Fibroblast of lung (primary cell): Measurements from ENCODE around the gene DNAJC7. TPM values are rescaled to one million over a fixed set of nuclear protein-coding genes. Genes with fewer than 3 reads are reported as not detected.
A peak's percentile ranks its signal among the peaks of the same experiment; 100 is the strongest.

Experiments
- DNase-seq, 2 donors: peaks; one replicate each; pipeline versions ENCODE4 v3.0.0 to v3.0.0-alpha.2; 2010; ENCODE audit warnings: low read depth in 2 of 2
- H2AFZ ChIP-seq: 2 replicates; pipeline ENCODE4 v1.5.1; 2012; ENCODE audit warnings: low read length, control low read depth, inconsistent platforms
- H3K27ac ChIP-seq: 2 replicates; pipeline ENCODE4 v1.5.1; 2011; ENCODE audit warnings: low read length, control low read depth; ENCODE audit not compliant: insufficient read depth
- H3K27me3 ChIP-seq: 2 replicates; pipeline ENCODE4 v1.5.1; 2011; ENCODE audit warnings: mild to moderate bottlenecking, low read length; ENCODE audit not compliant: control insufficient read depth, insufficient read depth
- H3K36me3 ChIP-seq: 2 replicates; pipeline ENCODE4 v1.5.1; 2011; ENCODE audit warnings: low read length; ENCODE audit not compliant: control insufficient read depth, insufficient read depth
- H3K4me1 ChIP-seq: 2 replicates; pipeline ENCODE4 v1.5.1; 2011; ENCODE audit warnings: low read length; ENCODE audit not compliant: control insufficient read depth, insufficient read depth; ENCODE audit errors: extremely low read depth
- H3K4me2 ChIP-seq: 2 replicates; pipeline ENCODE4 v1.5.1; 2011; ENCODE audit warnings: low read length, control low read depth; ENCODE audit not compliant: insufficient read depth; ENCODE audit errors: extremely low read depth
- H3K4me3 ChIP-seq, 4 experiments: fragments of 200-600 bp in 1 of 4; sonication (generic) in 1 of 4; replicated peaks in 1 of 4; 2 replicates each; pipeline ENCODE4 v1.5.1; 2011 to 2016; ENCODE audit warnings: low read length in 4 of 4, low read depth in 3 of 4, mild to moderate bottlenecking in 3 of 4, control low read depth in 2 of 4, inconsistent platforms in 1 of 4, mixed read lengths in 1 of 4; ENCODE audit not compliant: insufficient read depth in 1 of 4; ENCODE audit errors: control extremely low read depth in 1 of 4
- H3K79me2 ChIP-seq: 2 replicates; pipeline ENCODE4 v1.5.1; 2012; ENCODE audit warnings: mild to moderate bottlenecking, low read length, inconsistent platforms; ENCODE audit not compliant: control insufficient read depth, insufficient read depth
- H3K9ac ChIP-seq: 2 replicates; pipeline ENCODE4 v1.5.1; 2011; ENCODE audit warnings: mild to moderate bottlenecking, low read length, control low read depth; ENCODE audit not compliant: insufficient read depth
- H3K9me3 ChIP-seq: 2 replicates; pipeline ENCODE4 v1.5.1; 2012; ENCODE audit warnings: low read depth, low read length; ENCODE audit not compliant: control insufficient read depth, insufficient read depth
- H4K20me1 ChIP-seq: 2 replicates; pipeline ENCODE4 v1.5.1; 2011; ENCODE audit warnings: low read length; ENCODE audit not compliant: control insufficient read depth, insufficient read depth; ENCODE audit errors: extremely low read depth
- CTCF ChIP-seq, 2 donors: IDR thresholded peaks in 1 of 2; conservative IDR thresholded peaks in 1 of 2; 1 replicate in 1 of 2; 2 replicates in 1 of 2; pipeline ENCODE4 v1.5.1; 2011 to 2012; ENCODE audit warnings: low read length in 2 of 2, control low read depth in 1 of 2, inconsistent platforms in 1 of 2, low read depth in 1 of 2, mild to moderate bottlenecking in 1 of 2
- EZH2 ChIP-seq: IDR thresholded peaks from 2 replicates; pipeline ENCODE4 v1.5.1; 2012; ENCODE audit warnings: low read length, control low read depth, mild to moderate bottlenecking; ENCODE audit errors: missing control alignments
- polyA plus RNA-seq, 2 donors: library from polyadenylated mRNA; depleted of rRNA in 1 of 2; stranded (reverse) in 1 of 2; unstranded in 1 of 2; fragments of >200 nt; gene quantifications; 2 replicates each; pipeline ENCODE4 v1.2.1, GENCODE V29; 2011 to 2012; ENCODE audit warnings: missing spikeins in 1 of 2
- total RNA-seq: library from RNA; depleted of rRNA; stranded (reverse); fragments of >200 nt; gene quantifications from 2 replicates; pipeline ENCODE4 v1.2.1, GENCODE V29; 2014

The DNAJC7 gene
- total and polyA plus RNA-seq, 2 donors (not counting 1 experiment from before 2014, with no cell fraction given) = 53.5 to 78.8 TPM

- no peaks in the 10 kb centered on the region for H3K9me3 ChIP-seq
- H3K9ac ChIP-seq = no peak overlapping the region
- H3K4me3 ChIP-seq = no peak overlapping the region
- no peaks in the 10 kb centered on the region for H4K20me1 ChIP-seq
- no peaks in the 10 kb centered on the region for H3K36me3 ChIP-seq
- no peaks in the 10 kb centered on the region for H3K4me1 ChIP-seq
- no peaks in the 10 kb centered on the region for H3K79me2 ChIP-seq
- peaks cover 24% of the 10 kb centered on the region for H3K27me3 ChIP-seq
- H3K27ac ChIP-seq = no peak overlapping the region
- H2AFZ ChIP-seq = no peak overlapping the region
- no peak overlapping the region for H3K4me2 ChIP-seq
- TF ChIP-seq CTCF (conservative IDR thresholded peaks at IDR 0.05 in 1 of 2, IDR thresholded peaks at IDR 0.05 in 1 of 2; ENCODE audit: low read depth in 1 of 2, low read length in 2 of 2) (no peak), EZH2 (no peak)
- DNase-seq = no peak
Observed at GRCh38 chr17:42055027-42055426, 37.8 kb upstream of the DNAJC7 start.

DNA sequence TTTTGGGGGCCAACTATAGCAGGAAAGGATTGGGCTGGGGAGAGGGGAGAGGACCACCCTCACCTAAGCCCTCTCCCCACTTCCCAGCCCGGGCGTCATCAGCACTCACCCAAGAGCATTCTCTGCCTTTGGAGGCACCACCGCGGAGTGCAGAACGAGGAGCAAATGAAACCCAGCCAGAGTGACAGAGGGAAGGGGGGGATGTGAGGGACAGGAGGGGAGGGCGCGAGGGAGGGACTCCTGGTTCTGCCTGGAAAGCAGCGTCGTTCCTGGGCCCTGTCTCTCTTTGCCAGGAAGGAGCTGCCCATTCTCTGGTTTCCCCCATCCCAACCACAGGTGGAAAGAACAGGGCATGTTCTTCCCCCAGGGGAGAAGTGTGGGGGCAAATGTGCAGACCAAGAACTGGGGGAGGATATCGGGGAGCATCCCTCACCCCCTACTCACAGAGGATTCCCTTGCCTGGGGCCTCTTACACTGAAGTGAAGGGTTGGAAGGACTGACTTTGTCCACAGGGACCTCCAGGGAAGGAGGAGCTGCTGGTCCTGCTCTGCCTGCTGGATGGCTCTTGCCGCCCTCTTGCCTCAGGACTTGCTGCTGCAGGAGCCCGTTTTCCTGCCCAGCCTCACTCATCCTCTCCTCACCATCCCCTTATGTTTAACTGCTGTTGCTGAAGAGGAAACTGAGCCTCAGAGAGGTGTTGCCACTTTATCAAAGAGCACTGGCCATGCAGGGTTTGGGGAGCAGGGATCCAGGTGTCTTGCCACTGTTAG, 36.7 kb upstream of the DNAJC7 start:
- Histone ChIP-seq H3K9me3 (no peaks in the 10 kb centered on the region), H3K79me2 (no peaks in the 10 kb centered on the region), H3K4me2 (no peak overlapping the region), H3K4me3 (no peak overlapping the region), H3K36me3 (no peaks in the 10 kb centered on the region), H2AFZ (no peak overlapping the region), H3K9ac (no peak overlapping the region), H3K27me3 (peaks cover 30% of the 10 kb centered on the region), H3K27ac (no peak overlapping the region), H3K4me1 (no peaks in the 10 kb centered on the region), H4K20me1 (no peaks in the 10 kb centered on the region)
- no peak for DNase-seq
- TF ChIP-seq EZH2 (peak; percentile 65), CTCF (conservative IDR thresholded peaks at IDR 0.05 in 1 of 2, IDR thresholded peaks at IDR 0.05 in 1 of 2; ENCODE audit: low read depth in 1 of 2, low read length in 2 of 2) (no peak)

DNA sequence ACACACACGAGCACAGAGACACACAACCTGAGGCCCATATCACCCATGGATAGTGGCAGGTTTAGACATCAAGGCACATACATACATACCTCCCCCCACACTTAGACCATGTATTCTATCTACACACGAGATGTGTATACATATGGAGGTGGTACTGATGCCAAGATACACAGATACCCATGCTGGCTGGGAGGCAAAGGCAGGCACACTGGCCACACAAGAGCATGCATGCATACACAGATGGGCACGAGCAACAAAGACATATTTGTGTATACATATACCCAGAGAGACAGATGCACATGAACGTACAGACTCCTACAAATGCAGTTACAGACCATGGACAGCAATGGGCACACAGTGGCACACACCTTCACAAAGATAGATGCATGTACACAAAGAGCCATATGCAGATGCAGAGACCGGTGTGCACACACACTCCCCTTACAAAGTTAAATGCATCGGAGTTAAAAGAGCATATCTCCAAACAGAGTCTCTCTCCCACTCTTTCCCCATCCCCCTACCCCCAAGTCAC, 35.2 kb upstream of the DNAJC7 start:
- no peaks in the 10 kb centered on the region for H3K79me2 ChIP-seq
- H3K27me3 ChIP-seq = peaks cover 31% of the 10 kb centered on the region
- no peak overlapping the region for H3K4me3 ChIP-seq
- H2AFZ ChIP-seq = no peak overlapping the region
- no peak for DNase-seq
- no peak overlapping the region for H3K4me2 ChIP-seq
- no peak overlapping the region for H3K27ac ChIP-seq
- H3K9me3 ChIP-seq = no peaks in the 10 kb centered on the region
- no peaks in the 10 kb centered on the region for H4K20me1 ChIP-seq
- no peak overlapping the region for H3K9ac ChIP-seq
- TF ChIP-seq CTCF (conservative IDR thresholded peaks at IDR 0.05 in 1 of 2, IDR thresholded peaks at IDR 0.05 in 1 of 2; ENCODE audit: low read depth in 1 of 2, low read length in 2 of 2) (no peak), EZH2 (no peak)
- H3K4me1 ChIP-seq = no peaks in the 10 kb centered on the region
- no peaks in the 10 kb centered on the region for H3K36me3 ChIP-seq
